Astrocyte (in vitro differentiated cells and primary cell): ENCODE measurements around the gene COL2A1.

Experiments used
- EZH2 ChIP-seq: IDR thresholded peaks from 2 replicates; pipeline ENCODE4 v1.6.1; 2012; ENCODE audit warnings: mild to moderate bottlenecking, low read length, inconsistent platforms; ENCODE audit not compliant: insufficient read depth
- TF ChIP-seq, protein P1 (sequence below): IDR thresholded peaks from 2 replicates; pipeline ENCODE4 v1.5.1; 2011; ENCODE audit warnings: low read depth, mild to moderate bottlenecking, inconsistent platforms, low read length, moderate library complexity; ENCODE audit not compliant: insufficient read depth

DNA sequence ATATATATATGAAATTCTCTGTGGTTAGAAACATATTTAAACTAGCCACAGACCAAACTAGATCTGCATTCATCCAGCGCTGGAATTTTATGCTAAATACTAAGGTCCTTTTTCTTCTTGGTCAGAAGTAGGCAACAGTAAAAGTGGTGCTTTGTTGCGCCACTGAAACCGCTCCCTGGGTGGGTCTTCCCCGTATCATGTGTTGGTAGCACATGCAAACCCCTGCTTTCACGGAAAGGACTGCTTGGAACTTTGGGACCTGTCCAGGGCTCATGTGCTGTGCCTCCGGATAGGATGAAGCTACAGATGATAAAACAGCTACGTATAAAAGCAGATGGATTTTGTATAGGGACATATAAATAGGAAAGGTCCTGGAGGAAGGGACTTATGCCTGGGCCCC lies 40.1 kb upstream of the COL2A1 start:
- TF ChIP-seq, protein P1, sequence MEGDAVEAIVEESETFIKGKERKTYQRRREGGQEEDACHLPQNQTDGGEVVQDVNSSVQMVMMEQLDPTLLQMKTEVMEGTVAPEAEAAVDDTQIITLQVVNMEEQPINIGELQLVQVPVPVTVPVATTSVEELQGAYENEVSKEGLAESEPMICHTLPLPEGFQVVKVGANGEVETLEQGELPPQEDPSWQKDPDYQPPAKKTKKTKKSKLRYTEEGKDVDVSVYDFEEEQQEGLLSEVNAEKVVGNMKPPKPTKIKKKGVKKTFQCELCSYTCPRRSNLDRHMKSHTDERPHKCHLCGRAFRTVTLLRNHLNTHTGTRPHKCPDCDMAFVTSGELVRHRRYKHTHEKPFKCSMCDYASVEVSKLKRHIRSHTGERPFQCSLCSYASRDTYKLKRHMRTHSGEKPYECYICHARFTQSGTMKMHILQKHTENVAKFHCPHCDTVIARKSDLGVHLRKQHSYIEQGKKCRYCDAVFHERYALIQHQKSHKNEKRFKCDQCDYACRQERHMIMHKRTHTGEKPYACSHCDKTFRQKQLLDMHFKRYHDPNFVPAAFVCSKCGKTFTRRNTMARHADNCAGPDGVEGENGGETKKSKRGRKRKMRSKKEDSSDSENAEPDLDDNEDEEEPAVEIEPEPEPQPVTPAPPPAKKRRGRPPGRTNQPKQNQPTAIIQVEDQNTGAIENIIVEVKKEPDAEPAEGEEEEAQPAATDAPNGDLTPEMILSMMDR: no peak
- no peak for TF ChIP-seq EZH2
